Activated CD8-positive, alpha-beta T cell treated with anti-CD3 and anti-CD28 coated beads for 36 hours (primary cell): ENCODE results near the gene ITCH. TPM values are rescaled to one million over a fixed set of nuclear protein-coding genes. Genes with fewer than 3 reads are reported as not detected.
A peak's percentile ranks its signal among the peaks of the same experiment; 100 is the strongest.
"Not testable (repeated sequence)": the region's sequence is repeated elsewhere in the genome, so short reads cannot be mapped to it uniquely, and the experiment has no call there.

Experiments used
- ATAC-seq: fragments of 200-7000 bp; cut with Tn5 transposase; one replicate; pipeline ENCODE4 v1.10.0; 2021; ENCODE audit warnings: mild to moderate bottlenecking, moderate library complexity
- CTCF ChIA-PET: fragments of 350-600 bp; sonication (Branson Sonifier 250); formaldehyde crosslinking; loops from one replicate; lab custom pipeline; 2021; ENCODE audit warnings: antibody characterized with exemption; lab: Charles Lee
- POLR2A ChIA-PET: fragments of 350-600 bp; sonication (Branson Sonifier 250); formaldehyde crosslinking; loops from one replicate; lab custom pipeline; 2021; ENCODE audit warnings: antibody characterized with exemption; lab: Charles Lee
- DNase-seq: peaks from one replicate; pipeline ENCODE4 v3.0.0-alpha.2; 2020
- H3K27ac Mint-ChIP-seq: one replicate; pipeline ENCODE4 v1.8.0; 2021; ENCODE audit warnings: mild to moderate bottlenecking, mixed read lengths
- H3K27me3 Mint-ChIP-seq: one replicate; pipeline ENCODE4 v1.8.0; 2021; ENCODE audit warnings: mixed read lengths
- H3K36me3 Mint-ChIP-seq: one replicate; pipeline ENCODE4 v1.8.0; 2021; ENCODE audit warnings: low read depth, mixed read lengths
- H3K4me1 Mint-ChIP-seq: one replicate; pipeline ENCODE4 v1.8.0; 2021; ENCODE audit warnings: low read depth, mixed read lengths
- H3K4me3 Mint-ChIP-seq: one replicate; pipeline ENCODE4 v1.8.0; 2021; ENCODE audit warnings: mild to moderate bottlenecking, moderate library complexity, mixed read lengths
- H3K9me3 Mint-ChIP-seq: one replicate; pipeline ENCODE4 v1.8.0; 2021; ENCODE audit warnings: mixed read lengths
- CTCF ChIP-seq: fragments of 200-600 bp; IDR thresholded peaks from one replicate; pipeline ENCODE4 v1.8.0; 2022; ENCODE audit warnings: antibody characterized with exemption, mild to moderate bottlenecking
- intact Hi-C: fragments of 100-400 bp; cut with micrococcal nuclease; formaldehyde crosslinking; loops from one replicate; pipeline ENCODE4 v1.10.0; 2022
- total RNA-seq, 2 experiments: library from RNA; stranded (reverse); gene quantifications; one replicate each; pipeline ENCODE4 v1.2.3, GENCODE V29; 2021

ITCH gene
- total RNA-seq, 2 experiments from 2014 or later, result 46.0 to 51.8 TPM

GRCh38 chr20:34388678-34389077 is 25.6 kb downstream of the ITCH start:
- Mint-ChIP-seq H3K4me1 (peaks cover 37% of the 10 kb centered on the region), H3K27me3 (no peaks in the 10 kb centered on the region), H3K9me3 (no peaks in the 10 kb centered on the region), H3K27ac (no peak overlapping the region), H3K4me3 (no peak overlapping the region), H3K36me3 (peaks cover 17% of the 10 kb centered on the region)
- intact Hi-C loops, result no loop called here
- DNase-seq (no peak), ATAC-seq (no peak)
- no peak for TF ChIP-seq CTCF
- ChIA-PET CTCF (interaction anchor here (1.8 kb wide), 1 partner anchor 8 kb away, joined by 4 read pairs; no protein-coding TSS in a partner anchor), POLR2A (no interaction called here)

DNA sequence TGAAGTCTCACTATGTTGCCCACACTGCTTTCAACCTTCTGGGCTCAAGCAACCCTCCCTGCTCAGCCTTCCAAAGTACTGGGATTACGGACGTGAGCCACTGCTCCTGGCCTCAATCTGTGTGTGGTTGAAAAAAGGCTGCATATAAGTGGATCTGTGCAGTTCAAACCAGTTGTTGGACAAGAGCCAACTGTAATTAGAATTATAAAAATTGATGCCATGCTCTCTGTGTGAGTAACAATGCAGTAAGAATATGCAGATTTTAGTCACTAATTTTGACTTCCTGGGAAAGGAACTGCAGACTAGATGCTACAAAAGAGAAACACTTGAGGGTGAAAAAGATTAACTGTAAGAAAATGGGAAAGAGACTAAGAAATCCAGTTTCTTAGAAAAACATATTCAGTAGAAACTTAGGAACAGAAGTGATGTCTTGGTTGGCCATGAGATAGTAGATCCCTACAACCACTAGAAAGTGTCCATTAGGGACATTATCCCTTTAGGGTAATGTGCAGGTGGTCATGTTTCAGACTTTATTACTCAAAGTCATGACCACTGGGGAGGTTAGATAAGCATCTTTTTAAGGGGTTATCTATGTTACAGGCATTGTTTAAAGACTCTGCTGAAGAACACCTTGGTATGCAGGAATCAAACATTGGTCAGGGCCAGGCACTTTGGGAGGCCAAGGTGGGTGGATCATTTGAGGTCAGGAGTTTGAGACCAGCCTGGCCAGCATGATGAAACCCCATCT is 26.3 kb downstream of the ITCH start:
- ChIA-PET POLR2A (no interaction called here), CTCF (no interaction called here)
- ATAC-seq (no peak), DNase-seq (no peak)
- Mint-ChIP-seq H3K4me1 (peaks cover 37% of the 10 kb centered on the region), H3K9me3 (no peaks in the 10 kb centered on the region), H3K27ac (peak overlapping the region; percentile 26), H3K27me3 (no peaks in the 10 kb centered on the region), H3K4me3 (no peak overlapping the region), H3K36me3 (peaks cover 19% of the 10 kb centered on the region)
- TF ChIP-seq CTCF, result no peak
- intact Hi-C loops, result no loop called here

DNA sequence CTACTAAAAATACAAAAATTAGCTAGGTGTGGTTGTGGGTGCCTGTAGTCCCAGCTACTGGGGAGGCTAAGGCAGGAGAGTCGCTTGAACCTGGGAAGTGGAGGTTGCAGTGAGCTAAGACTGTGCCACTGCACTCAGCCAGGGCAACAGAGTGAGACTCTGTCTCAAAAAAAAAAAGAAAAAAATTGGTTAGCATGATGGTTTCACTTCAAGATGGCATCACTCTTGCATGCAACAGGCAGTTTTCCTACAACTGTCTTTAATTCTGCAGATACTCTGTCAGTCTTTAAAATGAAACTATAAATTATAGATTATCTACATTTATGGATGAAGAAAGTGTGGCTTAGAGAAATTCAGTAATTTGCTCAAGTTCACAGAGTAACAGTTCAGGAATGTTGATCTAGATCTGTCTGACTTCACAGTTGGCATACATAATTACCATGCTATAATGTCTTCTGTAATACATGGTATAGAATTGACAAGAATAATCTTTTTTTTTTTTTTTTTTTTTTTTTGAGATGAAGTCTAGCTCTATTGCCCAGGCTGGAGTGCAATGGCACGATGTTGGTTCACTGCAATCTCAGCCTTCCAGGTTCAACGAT is 27.0 kb downstream of the ITCH start:
- CTCF ChIA-PET, result no interaction called here
- Mint-ChIP-seq H3K4me3 (no peak overlapping the region), H3K36me3 (peaks cover 24% of the 10 kb centered on the region), H3K9me3 (no peaks in the 10 kb centered on the region), H3K4me1 (peaks cover 39% of the 10 kb centered on the region), H3K27ac (no peak overlapping the region), H3K27me3 (no peaks in the 10 kb centered on the region)
- POLR2A ChIA-PET, result no interaction called here
- ATAC-seq (no peak), DNase-seq (no peak)
- TF ChIP-seq CTCF, result no peak
- intact Hi-C loops, result no loop called here

GRCh38 chr20:34396408-34396807 is 33.3 kb downstream of the ITCH start:
- intact Hi-C loops, result no loop called here
- no peak for TF ChIP-seq CTCF
- Mint-ChIP-seq H3K27ac (peak overlapping the region; percentile 34), H3K9me3 (no peaks in the 10 kb centered on the region), H3K36me3 (peaks cover 40% of the 10 kb centered on the region), H3K4me3 (no peak overlapping the region), H3K4me1 (peaks cover 23% of the 10 kb centered on the region), H3K27me3 (no peaks in the 10 kb centered on the region)
- CTCF ChIA-PET, result interaction anchor here (1.7 to 1.8 kb wide), 2 partner anchors 8 to 84 kb away, joined by 4 to 5 read pairs; no protein-coding TSS in a partner anchor
- POLR2A ChIA-PET, result interaction anchor here (0.7 kb wide), 1 partner anchor 27 kb away, joined by 3 read pairs; no protein-coding TSS in a partner anchor
- no peak for DNase-seq
- no peak for ATAC-seq

GRCh38 chr20:34397096-34397495 is 34.0 kb downstream of the ITCH start:
- intact Hi-C loops, result no loop called here
- ATAC-seq, result no peak
- H3K27me3 Mint-ChIP-seq, result no peaks in the 10 kb centered on the region
- H3K4me3 Mint-ChIP-seq, result no peak overlapping the region
- TF ChIP-seq CTCF, result no peak
- H3K4me1 Mint-ChIP-seq, result peaks cover 28% of the 10 kb centered on the region
- no peaks in the 10 kb centered on the region for H3K9me3 Mint-ChIP-seq
- CTCF ChIA-PET, result interaction anchor here (0.9 to 1.9 kb wide), 4 partner anchors 9 to 85 kb away, joined by 4 to 5 read pairs (median 5); no protein-coding TSS in a partner anchor
- no peak for DNase-seq
- peaks cover 42% of the 10 kb centered on the region for H3K36me3 Mint-ChIP-seq
- no peak overlapping the region for H3K27ac Mint-ChIP-seq
- POLR2A ChIA-PET, result interaction anchor here (0.7 kb wide), 1 partner anchor 27 kb away, joined by 3 read pairs; no protein-coding TSS in a partner anchor

DNA sequence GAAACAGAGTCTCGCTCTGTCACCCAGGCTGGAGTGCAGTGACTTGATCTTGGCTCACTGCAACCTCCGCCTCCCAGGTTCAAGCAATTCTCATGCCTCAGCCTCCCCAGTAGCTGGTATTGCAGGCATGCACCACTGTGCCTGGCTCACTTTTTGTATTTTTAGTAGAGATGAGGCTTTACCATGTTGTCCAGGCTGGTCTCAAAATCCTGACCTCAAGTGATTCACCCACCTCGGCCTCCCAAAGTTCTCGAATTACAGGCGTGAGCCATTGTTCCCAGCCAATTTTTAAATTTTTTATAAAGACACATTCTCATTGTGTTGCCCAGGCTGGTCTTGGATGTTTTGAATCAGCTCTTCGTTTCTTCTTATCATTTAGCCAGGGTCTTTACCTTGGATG is 37.7 kb downstream of the ITCH start:
- not testable (repeated sequence) for H3K4me3 Mint-ChIP-seq
- CTCF ChIA-PET, result interaction anchor here (1.1 to 1.2 kb wide), 2 partner anchors 37 to 88 kb away, joined by 3 to 9 read pairs; no protein-coding TSS in a partner anchor

More for the DNA sequence above, 37.7 kb downstream of the ITCH start:
- Mint-ChIP-seq H3K36me3 (peaks cover 30% of the 10 kb centered on the region), H3K4me1 (peaks cover 51% of the 10 kb centered on the region), H3K27ac (peak overlapping the region; percentile 49)
- H3K27me3 Mint-ChIP-seq, H3K9me3 Mint-ChIP-seq, intact Hi-C loops, DNase-seq, ATAC-seq: not testable (repeated sequence)
- POLR2A ChIA-PET, result interaction anchor here (1.6 kb wide), 1 partner anchor 16 kb away, joined by 3 read pairs; no protein-coding TSS in a partner anchor
